Measurements from ENCODE around the gene LIMS2.

DNA sequence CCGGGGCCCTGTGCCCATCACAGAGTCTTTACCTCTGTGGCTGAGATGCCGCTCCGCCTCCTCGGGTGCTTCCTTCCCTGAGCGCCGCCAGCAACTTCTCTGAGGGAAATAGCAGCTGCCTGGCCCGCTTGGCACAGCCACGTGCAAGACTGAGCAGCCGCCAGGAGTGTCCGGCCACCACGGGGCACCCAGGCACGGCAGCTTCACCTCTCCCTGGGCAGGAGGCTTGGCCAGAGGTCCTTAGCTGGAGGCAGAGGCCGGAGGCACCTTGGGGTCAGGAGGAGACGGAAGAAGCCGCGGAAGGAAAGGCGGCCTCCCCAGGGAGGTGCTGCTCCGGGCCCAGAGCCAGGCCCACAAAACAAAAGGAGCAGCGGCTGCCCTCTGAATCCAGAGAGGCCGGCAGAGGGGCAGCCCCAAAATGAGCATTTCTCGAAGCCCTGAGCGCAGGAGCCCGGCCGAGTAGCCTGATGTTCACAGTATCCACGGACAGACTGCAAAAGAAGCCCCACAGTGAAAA is 6.0 kb upstream of the LIMS2 start:
- no peak for TF ChIP-seq POLR2A (IDR thresholded peaks at IDR 0.05; ENCODE audit: low read depth, low read length)
- TF ChIP-seq, protein P1, sequence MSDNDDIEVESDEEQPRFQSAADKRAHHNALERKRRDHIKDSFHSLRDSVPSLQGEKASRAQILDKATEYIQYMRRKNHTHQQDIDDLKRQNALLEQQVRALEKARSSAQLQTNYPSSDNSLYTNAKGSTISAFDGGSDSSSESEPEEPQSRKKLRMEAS (IDR thresholded peaks at IDR 0.05; ENCODE audit: insufficient read depth, insufficient read length), result no peak
- no peak for TF ChIP-seq JUN (IDR thresholded peaks at IDR 0.05; ENCODE audit: borderline replicate concordance, insufficient read depth, insufficient read length, low read depth)
- TF ChIP-seq EZH2 (IDR thresholded peaks at IDR 0.05; ENCODE audit: borderline replicate concordance, low read depth, low read length, severe bottlenecking), result no peak
- TF ChIP-seq, protein P2, sequence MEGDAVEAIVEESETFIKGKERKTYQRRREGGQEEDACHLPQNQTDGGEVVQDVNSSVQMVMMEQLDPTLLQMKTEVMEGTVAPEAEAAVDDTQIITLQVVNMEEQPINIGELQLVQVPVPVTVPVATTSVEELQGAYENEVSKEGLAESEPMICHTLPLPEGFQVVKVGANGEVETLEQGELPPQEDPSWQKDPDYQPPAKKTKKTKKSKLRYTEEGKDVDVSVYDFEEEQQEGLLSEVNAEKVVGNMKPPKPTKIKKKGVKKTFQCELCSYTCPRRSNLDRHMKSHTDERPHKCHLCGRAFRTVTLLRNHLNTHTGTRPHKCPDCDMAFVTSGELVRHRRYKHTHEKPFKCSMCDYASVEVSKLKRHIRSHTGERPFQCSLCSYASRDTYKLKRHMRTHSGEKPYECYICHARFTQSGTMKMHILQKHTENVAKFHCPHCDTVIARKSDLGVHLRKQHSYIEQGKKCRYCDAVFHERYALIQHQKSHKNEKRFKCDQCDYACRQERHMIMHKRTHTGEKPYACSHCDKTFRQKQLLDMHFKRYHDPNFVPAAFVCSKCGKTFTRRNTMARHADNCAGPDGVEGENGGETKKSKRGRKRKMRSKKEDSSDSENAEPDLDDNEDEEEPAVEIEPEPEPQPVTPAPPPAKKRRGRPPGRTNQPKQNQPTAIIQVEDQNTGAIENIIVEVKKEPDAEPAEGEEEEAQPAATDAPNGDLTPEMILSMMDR (IDR thresholded peaks at IDR 0.05; ENCODE audit: extremely low read depth in 1 of 2, insufficient read depth in 1 of 2, low read depth in 1 of 2, low read length in 2 of 2), result no peak
- no peak for TF ChIP-seq POLR2AphosphoS5 (IDR thresholded peaks at IDR 0.05; ENCODE audit: insufficient read depth, low read depth, low read length)
- no peak for TF ChIP-seq FOS (IDR thresholded peaks at IDR 0.05; ENCODE audit: borderline replicate concordance, insufficient read depth, low read length)
